HEK293T (cell line): ENCODE measurements around the gene TFEC.
"Not testable (repeated sequence)": the region's sequence is repeated elsewhere in the genome, so short reads cannot be mapped to it uniquely, and the experiment has no call there.

Experiments
- CTCF ChIA-PET: fragments of 350-600 bp; formaldehyde crosslinking; extraction: SDS; loops from one replicate; lab custom pipeline; 2021; ENCODE audit warnings: antibody characterized with exemption, inconsistent platforms; lab: Yijun Ruan, JAX
- POLR2A ChIA-PET: fragments of 350-600 bp; formaldehyde crosslinking; extraction: SDS; loops from one replicate; lab custom pipeline; 2020; ENCODE audit warnings: antibody characterized with exemption, inconsistent platforms; lab: Yijun Ruan, JAX
- DNase-seq: peaks from one replicate; pipeline ENCODE4 v3.0.0; 2012; ENCODE audit warnings: mixed read lengths; ENCODE audit errors: extremely low spot score
- ARNT ChIP-seq: fragments of 450-650 bp; IDR thresholded peaks from 2 replicates; pipeline ENCODE4 v1.6.1; 2017; ENCODE audit warnings: mild to moderate bottlenecking
- BHLHE40 ChIP-seq: fragments of 450-650 bp; IDR thresholded peaks from 2 replicates; pipeline ENCODE4 v1.6.1; 2016; ENCODE audit warnings: mild to moderate bottlenecking, moderate library complexity, borderline replicate concordance
- CTBP1 ChIP-seq: fragments of 450-650 bp; IDR thresholded peaks from 2 replicates; pipeline ENCODE4 v1.6.1; 2016; ENCODE audit warnings: borderline replicate concordance
- ELF4 ChIP-seq: fragments of 450-650 bp; IDR thresholded peaks from 2 replicates; pipeline ENCODE4 v1.6.1; 2017; ENCODE audit warnings: antibody characterized with exemption
- FOXA1 ChIP-seq: fragments of 450-650 bp; IDR thresholded peaks from 2 replicates; pipeline ENCODE4 v1.6.1; 2016; ENCODE audit warnings: mild to moderate bottlenecking
- FOXK2 ChIP-seq: fragments of 450-650 bp; IDR thresholded peaks from 2 replicates; pipeline ENCODE4 v1.6.1; 2016; ENCODE audit warnings: mild to moderate bottlenecking
- FOXM1 ChIP-seq: fragments of 450-650 bp; IDR thresholded peaks from 2 replicates; pipeline ENCODE4 v1.6.1; 2017; ENCODE audit warnings: mild to moderate bottlenecking, borderline replicate concordance
- HDGF ChIP-seq: fragments of 450-650 bp; IDR thresholded peaks from 2 replicates; pipeline ENCODE4 v1.6.1; 2017; ENCODE audit warnings: antibody characterized with exemption, borderline replicate concordance
- L3MBTL2 ChIP-seq: fragments of 450-650 bp; conservative IDR thresholded peaks from 2 replicates; pipeline ENCODE4 v1.6.1; 2016; ENCODE audit warnings: mild to moderate bottlenecking
- LEF1 ChIP-seq: fragments of 450-650 bp; IDR thresholded peaks from 2 replicates; pipeline ENCODE4 v1.6.1; 2017; ENCODE audit warnings: mild to moderate bottlenecking, borderline replicate concordance
- NFRKB ChIP-seq: fragments of 450-650 bp; IDR thresholded peaks from 2 replicates; pipeline ENCODE4 v1.6.1; 2016; ENCODE audit warnings: mild to moderate bottlenecking, moderate library complexity
- PKNOX1 ChIP-seq: fragments of 450-650 bp; IDR thresholded peaks from 2 replicates; pipeline ENCODE4 v1.6.1; 2016
- SP1 ChIP-seq: fragments of 450-650 bp; IDR thresholded peaks from 2 replicates; pipeline ENCODE4 v1.6.1; 2017
- SUZ12 ChIP-seq: fragments of 450-650 bp; IDR thresholded peaks from 2 replicates; pipeline ENCODE4 v1.6.1; 2016; ENCODE audit warnings: mild to moderate bottlenecking
- TARDBP ChIP-seq: fragments of 450-650 bp; IDR thresholded peaks from 2 replicates; pipeline ENCODE4 v1.6.1; 2016
- ZNF384 ChIP-seq: fragments of 450-650 bp; IDR thresholded peaks from 2 replicates; pipeline ENCODE4 v1.6.1; 2016

TFEC gene

GRCh38 chr7:116027786-116028185, 2.8 kb downstream of the TFEC start:
- no peak for TF ChIP-seq HDGF
- ChIA-PET CTCF (no interaction called here), POLR2A (no interaction called here)
- no peak for DNase-seq

DNA sequence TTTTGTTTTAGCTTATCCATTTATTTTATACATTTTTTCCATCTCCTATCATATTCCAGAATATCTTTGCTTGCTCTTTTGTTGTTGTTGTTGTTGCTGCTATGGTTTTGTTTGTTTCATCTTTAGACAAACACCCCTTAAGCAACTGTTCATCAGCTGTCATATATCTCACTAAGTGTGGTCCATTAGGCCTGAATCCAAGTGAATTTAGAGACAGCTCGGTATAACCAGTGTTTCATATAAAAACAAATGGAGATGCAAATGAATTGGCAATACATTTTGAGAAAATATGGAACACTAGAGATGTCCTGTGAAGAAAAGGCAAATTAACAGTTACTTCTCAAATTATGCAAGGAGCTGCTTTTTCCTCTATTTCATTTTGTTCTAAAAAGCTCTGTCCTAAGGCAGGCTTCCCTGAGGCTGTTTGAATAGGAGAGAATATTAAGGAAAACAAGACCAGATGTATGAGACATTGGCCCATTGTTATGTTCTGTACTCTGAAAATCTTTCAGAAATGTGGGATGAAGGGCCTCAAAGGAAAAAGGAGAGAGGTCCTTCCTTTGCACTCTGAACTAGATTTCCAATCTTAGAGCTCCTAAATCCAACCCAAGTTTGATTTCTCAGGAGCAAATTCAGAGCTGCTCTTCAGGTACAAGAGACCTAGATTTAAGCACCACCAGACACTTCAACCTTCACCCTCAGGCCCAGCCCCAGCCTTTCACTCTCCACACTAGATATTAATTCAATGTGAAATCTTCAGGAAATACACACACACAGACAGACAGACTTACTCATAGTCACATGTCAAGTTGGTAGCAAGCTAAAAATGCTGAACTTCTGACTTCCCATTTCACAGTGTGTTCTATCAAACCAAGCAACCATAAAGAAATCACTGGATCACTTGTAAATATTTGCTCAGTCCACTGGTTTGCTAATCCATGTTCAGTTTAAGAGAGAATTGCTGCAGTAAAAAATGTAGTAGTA, 5.4 kb downstream of the TFEC start:
- no peak for DNase-seq
- ChIA-PET POLR2A (no interaction called here), CTCF (no interaction called here)
- TF ChIP-seq FOXK2 (no peak), NFRKB (no peak), ZNF384 (no peak), SP1 (no peak), PKNOX1 (no peak)

DNA sequence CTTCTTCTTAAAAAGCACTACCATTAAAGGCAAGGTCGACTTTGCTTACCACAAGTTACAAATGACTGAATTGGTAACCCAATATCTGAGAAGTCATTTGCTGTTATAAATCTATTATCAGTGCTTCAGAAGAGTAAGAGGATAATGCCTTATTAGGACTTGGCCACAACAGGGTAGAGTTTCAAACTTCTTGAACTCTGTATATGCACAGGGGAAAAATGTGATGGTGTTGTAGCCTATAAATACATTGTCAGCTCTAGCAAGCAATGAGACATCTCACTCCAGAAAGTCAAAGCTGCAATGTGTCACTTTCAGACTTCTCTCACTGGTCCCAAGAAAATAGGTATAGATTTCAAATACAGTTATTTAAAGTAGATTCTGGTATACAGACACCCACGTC, 9.3 kb downstream of the TFEC start:
- ChIA-PET CTCF (no interaction called here), POLR2A (no interaction called here)
- TF ChIP-seq SUZ12 (no peak), BHLHE40 (no peak), ARNT (no peak), LEF1 (no peak), NFRKB (no peak), HDGF (no peak), ZNF384 (no peak), L3MBTL2 (no peak), CTBP1 (peak; percentile 16; the same call in 1 of the 2 replicates), FOXK2 (no peak), TARDBP (no peak), SP1 (no peak), ELF4 (no peak), PKNOX1 (peak; percentile 87), FOXA1 (no peak), FOXM1 (no peak)
- DNase-seq = peak; percentile 33

- DNase-seq = no peak
- TF ChIP-seq L3MBTL2 (no peak), ELF4 (no peak), BHLHE40 (no peak), ARNT (no peak), SP1 (no peak), LEF1 (no peak), FOXM1 (no peak), SUZ12 (no peak), CTBP1 (no peak), FOXK2 (no peak), FOXA1 (no peak), TARDBP (no peak), ZNF384 (no peak), PKNOX1 (no peak), HDGF (no peak), NFRKB (no peak)
- ChIA-PET CTCF (no interaction called here), POLR2A (no interaction called here)
Observed at GRCh38 chr7:116018731-116019130, 11.8 kb downstream of the TFEC start.

DNA sequence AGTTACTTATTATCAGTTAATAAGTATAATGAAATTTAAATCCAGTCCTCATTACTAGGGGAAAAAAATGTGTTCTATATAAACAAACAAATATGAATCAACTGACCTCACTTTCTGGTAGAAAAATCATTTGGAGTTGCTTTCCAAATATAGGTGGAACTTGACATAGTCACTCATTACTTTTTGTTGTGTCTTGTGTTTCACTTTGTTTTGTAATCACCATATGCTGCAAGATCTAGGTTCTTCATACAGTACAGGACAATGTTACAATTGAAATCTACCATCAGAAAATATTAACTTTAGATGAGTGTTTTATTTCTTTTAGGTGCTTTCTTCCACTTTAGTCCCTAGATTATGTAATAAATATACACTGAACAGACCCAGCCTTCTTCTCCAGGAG, 16.9 kb downstream of the TFEC start:
- CTCF ChIA-PET = no interaction called here
- POLR2A ChIA-PET = no interaction called here
- TF ChIP-seq BHLHE40 = no peak
- no peak for TF ChIP-seq HDGF
- no peak for TF ChIP-seq ELF4
- TF ChIP-seq FOXA1 = no peak
- no peak for TF ChIP-seq ARNT
- TF ChIP-seq L3MBTL2 = no peak
- no peak for DNase-seq

DNA sequence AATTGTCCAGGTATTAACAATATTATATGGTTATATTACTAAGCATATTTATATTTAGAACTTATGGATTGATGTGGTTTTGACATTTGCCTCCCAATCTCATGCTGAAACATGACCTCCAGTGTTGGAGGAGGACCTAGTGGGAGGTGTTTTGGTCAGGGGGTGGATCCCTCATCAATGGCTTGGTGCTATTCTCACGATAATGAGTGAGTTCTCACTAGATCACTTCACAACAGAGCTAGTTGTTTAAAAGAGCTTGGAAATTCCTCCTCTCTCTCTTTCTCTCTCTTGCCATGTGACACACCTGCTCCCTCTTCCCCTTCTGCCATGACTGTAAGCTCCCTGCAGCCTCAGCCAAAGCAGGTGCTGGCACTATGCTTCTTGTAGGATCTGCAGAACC, 19.0 kb downstream of the TFEC start:
- ChIA-PET POLR2A (no interaction called here), CTCF (no interaction called here)
- TF ChIP-seq L3MBTL2 (no peak), CTBP1 (no peak), FOXM1 (no peak), ELF4 (no peak), ARNT (no peak), SP1 (no peak), ZNF384 (no peak)
- DNase-seq = no peak

DNA sequence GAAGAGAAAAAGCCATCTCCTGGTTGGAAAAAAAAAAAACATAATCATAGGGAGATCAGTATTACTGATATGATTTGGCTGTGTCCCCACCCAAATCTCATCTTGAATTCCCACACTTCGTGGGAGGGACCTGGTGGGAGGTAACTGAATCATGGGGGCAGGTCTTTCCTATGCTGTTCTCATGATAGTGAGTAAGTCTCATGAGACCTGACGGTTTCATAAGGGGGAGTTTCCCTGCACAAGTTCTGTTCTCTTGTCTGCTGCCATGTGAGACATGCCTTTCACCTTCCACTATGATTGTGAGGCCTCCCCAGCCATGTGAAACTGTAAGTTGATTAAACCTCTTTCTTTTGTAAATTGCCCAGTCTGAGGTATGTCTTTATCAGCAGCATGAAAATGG, 25.8 kb downstream of the TFEC start:
- CTCF ChIA-PET, DNase-seq, POLR2A ChIA-PET: not testable (repeated sequence)
